HEK293 (cell line): Measurements from ENCODE around the gene PROSER2.

Experiments
- CTCF ChIA-PET: fragments of 350-600 bp; formaldehyde crosslinking; extraction: SDS; loops from one replicate; lab custom pipeline; 2021; ENCODE audit warnings: antibody characterized with exemption; lab: Yijun Ruan, JAX
- POLR2A ChIA-PET: fragments of 300-600 bp; formaldehyde crosslinking; extraction: SDS; loops from one replicate; lab custom pipeline; 2020; ENCODE audit warnings: antibody characterized with exemption, inconsistent platforms; lab: Yijun Ruan, JAX
- H3K27ac ChIP-seq: fragments of 200-500 bp; sonication (Bioruptor generic); 2 replicates; pipeline ENCODE4 v1.5.1; 2014; ENCODE audit warnings: low read depth, low read length, control low read depth, inconsistent platforms; ENCODE audit errors: extremely low read depth
- H3K36me3 ChIP-seq, 2 experiments: fragments of 200-500 bp in 1 of 2; sonication (Bioruptor generic) in 1 of 2; 1 replicate in 1 of 2; 2 replicates in 1 of 2; pipeline ENCODE4 v1.5.1; 2014 to 2017; ENCODE audit warnings: inconsistent platforms in 2 of 2, low read length in 2 of 2; ENCODE audit not compliant: control insufficient read depth in 2 of 2, insufficient read depth in 1 of 2
- H3K4me1 ChIP-seq: fragments of 200-500 bp; sonication (Bioruptor generic); 2 replicates; pipeline ENCODE4 v1.5.1; 2014; ENCODE audit warnings: mild to moderate bottlenecking, low read length, inconsistent platforms; ENCODE audit not compliant: control insufficient read depth, insufficient read depth
- H3K4me3 ChIP-seq: 2 replicates; pipeline ENCODE4 v1.5.1; 2011; ENCODE audit warnings: low read depth, mild to moderate bottlenecking, control low read depth, low read length, moderate library complexity
- H3K9me3 ChIP-seq: fragments of 200-500 bp; sonication (Bioruptor generic); 2 replicates; pipeline ENCODE4 v1.5.1; 2014; ENCODE audit warnings: low read depth, low read length, inconsistent platforms; ENCODE audit not compliant: control insufficient read depth, insufficient read depth
- ATF2 ChIP-seq: fragments of 450-650 bp; formaldehyde crosslinking; IDR thresholded peaks from 2 replicates; pipeline ENCODE4 v1.5.1; 2016; ENCODE audit warnings: missing biosample characterization, missing genetic modification characterization, low read depth
- GLIS1 ChIP-seq: fragments of 450-650 bp; formaldehyde crosslinking; IDR thresholded peaks from 2 replicates; pipeline ENCODE4 v1.5.1; 2016; ENCODE audit warnings: missing biosample characterization, missing genetic modification characterization
- OSR2 ChIP-seq: fragments of 450-650 bp; formaldehyde crosslinking; IDR thresholded peaks from 2 replicates; pipeline ENCODE4 v1.5.1; 2016; ENCODE audit warnings: missing biosample characterization, missing genetic modification characterization
- PRDM1 ChIP-seq: fragments of 450-650 bp; formaldehyde crosslinking; IDR thresholded peaks from 2 replicates; pipeline ENCODE4; 2016; ENCODE audit warnings: missing biosample characterization, missing genetic modification characterization
- SCRT1 ChIP-seq: fragments of 450-650 bp; formaldehyde crosslinking; IDR thresholded peaks from 2 replicates; pipeline ENCODE4 v1.5.1; 2016; ENCODE audit warnings: missing biosample characterization, missing genetic modification characterization, borderline replicate concordance
- SCRT2 ChIP-seq: fragments of 450-650 bp; formaldehyde crosslinking; IDR thresholded peaks from 2 replicates; pipeline ENCODE4 v1.5.1; 2016; ENCODE audit warnings: missing biosample characterization, missing genetic modification characterization
- SP7 ChIP-seq: fragments of 450-650 bp; formaldehyde crosslinking; IDR thresholded peaks from 2 replicates; pipeline ENCODE4 v1.5.1; 2016; ENCODE audit warnings: missing biosample characterization, missing genetic modification characterization
- YY1 ChIP-seq: fragments of 450-650 bp; formaldehyde crosslinking; IDR thresholded peaks from 2 replicates; pipeline ENCODE4 v1.5.1; 2018; ENCODE audit warnings: missing biosample characterization, missing genetic modification characterization
- ZBTB17 ChIP-seq: fragments of 450-650 bp; formaldehyde crosslinking; IDR thresholded peaks from 2 replicates; pipeline ENCODE4 v1.5.1; 2016; ENCODE audit warnings: missing biosample characterization, missing genetic modification characterization
- ZFP3 ChIP-seq: fragments of 450-650 bp; formaldehyde crosslinking; IDR thresholded peaks from 2 replicates; pipeline ENCODE4 v1.5.1; 2016; ENCODE audit warnings: low read depth, missing biosample characterization, missing genetic modification characterization
- ZIC2 ChIP-seq: fragments of 450-650 bp; formaldehyde crosslinking; IDR thresholded peaks from 2 replicates; pipeline ENCODE4 v1.5.1; 2016; ENCODE audit warnings: missing biosample characterization, missing genetic modification characterization
- ZNF146 ChIP-seq: fragments of 450-650 bp; formaldehyde crosslinking; IDR thresholded peaks from 2 replicates; pipeline ENCODE4 v1.5.1; 2016; ENCODE audit warnings: missing biosample characterization, missing genetic modification characterization
- ZNF211 ChIP-seq: fragments of 450-650 bp; formaldehyde crosslinking; IDR thresholded peaks from 2 replicates; pipeline ENCODE4 v1.5.1; 2016; ENCODE audit warnings: low read depth, missing biosample characterization, missing genetic modification characterization
- ZNF214 ChIP-seq: fragments of 450-650 bp; formaldehyde crosslinking; IDR thresholded peaks from 2 replicates; pipeline ENCODE4 v1.5.1; 2017; ENCODE audit warnings: missing biosample characterization, mild to moderate bottlenecking, missing genetic modification characterization, borderline replicate concordance
- ZNF354C ChIP-seq: fragments of 450-650 bp; formaldehyde crosslinking; IDR thresholded peaks from 2 replicates; pipeline ENCODE4 v1.5.1; 2016; ENCODE audit warnings: missing biosample characterization, missing genetic modification characterization, low read depth, borderline replicate concordance
- ZNF366 ChIP-seq: fragments of 450-650 bp; formaldehyde crosslinking; conservative IDR thresholded peaks from 2 replicates; pipeline ENCODE4 v1.5.1; 2016; ENCODE audit warnings: missing biosample characterization, missing genetic modification characterization
- ZNF416 ChIP-seq: fragments of 450-650 bp; formaldehyde crosslinking; IDR thresholded peaks from 2 replicates; pipeline ENCODE4 v1.5.1; 2016; ENCODE audit warnings: missing biosample characterization, missing genetic modification characterization
- ZNF510 ChIP-seq: fragments of 450-650 bp; formaldehyde crosslinking; IDR thresholded peaks from 2 replicates; pipeline ENCODE4 v1.5.1; 2018; ENCODE audit warnings: mild to moderate bottlenecking, missing genetic modification characterization, missing biosample characterization; ENCODE audit not compliant: insufficient replicate concordance
- ZNF514 ChIP-seq: fragments of 450-650 bp; formaldehyde crosslinking; IDR thresholded peaks from 2 replicates; pipeline ENCODE4 v1.5.1; 2016; ENCODE audit warnings: missing biosample characterization, missing genetic modification characterization
- ZNF571 ChIP-seq: fragments of 450-650 bp; formaldehyde crosslinking; IDR thresholded peaks from 2 replicates; pipeline ENCODE4 v1.5.0; 2017; ENCODE audit warnings: missing biosample characterization, missing genetic modification characterization
- ZNF626 ChIP-seq: fragments of 450-650 bp; sonication (Bioruptor Pico); formaldehyde crosslinking; IDR thresholded peaks from 2 replicates; pipeline ENCODE4 v1.5.1; 2018; ENCODE audit warnings: missing biosample characterization, missing genetic modification characterization, inconsistent platforms
- ZNF776 ChIP-seq: fragments of 450-650 bp; formaldehyde crosslinking; IDR thresholded peaks from 2 replicates; pipeline ENCODE4 v1.5.0; 2017; ENCODE audit warnings: missing biosample characterization, missing genetic modification characterization, borderline replicate concordance
- ZXDB ChIP-seq: fragments of 450-650 bp; formaldehyde crosslinking; IDR thresholded peaks from 2 replicates; pipeline ENCODE4 v1.5.1; 2016; ENCODE audit warnings: missing biosample characterization, missing genetic modification characterization

PROSER2 gene

GRCh38 chr10:11895108-11895466 lies 71.9 kb downstream of the PROSER2 start (continued):
- TF ChIP-seq ZNF510 (no peak), ZNF626 (tag by site-specific recombination) (no peak), ZNF354C (tag by site-specific recombination) (no peak), ZFP3 (tag by site-specific recombination) (no peak), ZNF514 (no peak)

GRCh38 chr10:11895598-11895997 lies 72.4 kb downstream of the PROSER2 start:
- H3K36me3 ChIP-seq, result no peaks in the 10 kb centered on the region
- H3K4me1 ChIP-seq, result peaks cover 3% of the 10 kb centered on the region; the same call in 1 of the 2 replicates
- TF ChIP-seq ZNF416 (tag by site-specific recombination), result no peak
- TF ChIP-seq ZNF146 (tag by site-specific recombination), result peak; percentile 92
- TF ChIP-seq, all 188 proteins: peak for 1
- no peaks in the 10 kb centered on the region for H3K9me3 ChIP-seq
- H3K27ac ChIP-seq, result no peak overlapping the region
- ChIA-PET POLR2A (no interaction called here), CTCF (no interaction called here)
- H3K4me3 ChIP-seq, result no peak overlapping the region

GRCh38 chr10:11896549-11897200 lies 73.5 kb downstream of the PROSER2 start:
- Histone ChIP-seq H3K27ac (no peak overlapping the region), H3K4me3 (no peak overlapping the region), H3K4me1 (peaks cover 3% of the 10 kb centered on the region; the same call in 1 of the 2 replicates), H3K9me3 (no peaks in the 10 kb centered on the region), H3K36me3 (no peaks in the 10 kb centered on the region)
- TF ChIP-seq YY1 (tag by site-specific recombination) (no peak), ZNF211 (tag by site-specific recombination) (no peak), ZNF214 (tag by site-specific recombination) (no peak), ZXDB (no peak)
- ChIA-PET CTCF (no interaction called here), POLR2A (no interaction called here)

GRCh38 chr10:11898033-11898371 lies 74.8 kb downstream of the PROSER2 start:
- no peak overlapping the region for H3K4me3 ChIP-seq
- no peaks in the 10 kb centered on the region for H3K36me3 ChIP-seq
- H3K4me1 ChIP-seq, result peaks cover 3% of the 10 kb centered on the region; the same call in 1 of the 2 replicates
- TF ChIP-seq ZBTB17 (tag by site-specific recombination) (0 out of 2 replicates have a peak, but pooled peaks have one; percentile 12), ZNF776 (tag by site-specific recombination) (no peak), PRDM1 (tag by site-specific recombination) (peak; percentile 50; the same call in 1 of the 2 replicates), ZNF366 (tag by site-specific recombination) (0 out of 2 replicates have a peak, but pooled peaks have one; percentile 17)
- CTCF ChIA-PET, result no interaction called here
- H3K27ac ChIP-seq, result no peak overlapping the region
- H3K9me3 ChIP-seq, result no peaks in the 10 kb centered on the region
- POLR2A ChIA-PET, result interaction anchor here (0.6 to 1.4 kb wide), 4 partner anchors 16 to 1323 kb away, joined by 3 to 6 read pairs (median 3); no protein-coding TSS in a partner anchor

GRCh38 chr10:11898372-11899066 lies 75.4 kb downstream of the PROSER2 start:
- Histone ChIP-seq H3K4me1 (peaks cover 3% of the 10 kb centered on the region; the same call in 1 of the 2 replicates), H3K27ac (no peak overlapping the region), H3K4me3 (no peak overlapping the region), H3K36me3 (no peaks in the 10 kb centered on the region), H3K9me3 (no peaks in the 10 kb centered on the region)
- ChIA-PET CTCF (no interaction called here), POLR2A (interaction anchor here (0.8 to 1.4 kb wide), 3 partner anchors 17 to 24 kb away, joined by 3 to 6 read pairs (median 3); no protein-coding TSS in a partner anchor)
- TF ChIP-seq OSR2 (tag by site-specific recombination) (0 out of 2 replicates have a peak, but pooled peaks have one; percentile 14), SCRT1 (tag by site-specific recombination) (peak; percentile 92), SCRT2 (peak; percentile 99), GLIS1 (tag by site-specific recombination) (peak; percentile 95), ZIC2 (tag by site-specific recombination) (peak; percentile 94), ATF2 (tag by site-specific recombination) (0 out of 2 replicates have a peak, but pooled peaks have one; percentile 16), ZNF571 (no peak), SP7 (tag by site-specific recombination) (peak; percentile 39; the same call in 1 of the 2 replicates)
